PFSK-1 (cell line): ENCODE measurements around the gene LTB4R2.

ENCODE experiments used
- FOXP2 ChIP-seq: optimal IDR thresholded peaks from 2 replicates; pipeline ENCODE3; 2011; ENCODE audit warnings: borderline replicate concordance, control low read depth, inconsistent platforms; ENCODE audit not compliant: insufficient read depth; ENCODE audit errors: extremely low read length, extremely low read depth
- POLR2AphosphoS5 ChIP-seq: IDR thresholded peaks from 2 replicates; pipeline ENCODE4 v1.6.1; 2012; ENCODE audit warnings: low read depth, mild to moderate bottlenecking, control low read depth, low read length, moderate library complexity
- REST ChIP-seq, 2 experiments: IDR thresholded peaks; 2 replicates each; pipeline versions ENCODE4 v1.6.1 to v1.8.0; 2011 to 2012; ENCODE audit warnings: low read depth in 2 of 2, low read length in 2 of 2, control low read depth in 1 of 2, inconsistent platforms in 1 of 2, mild to moderate bottlenecking in 1 of 2, moderate library complexity in 1 of 2; ENCODE audit not compliant: insufficient read depth in 1 of 2
- SIN3A ChIP-seq: IDR thresholded peaks from 2 replicates; pipeline ENCODE4 v1.6.1; 2012; ENCODE audit warnings: mild to moderate bottlenecking, low read length, moderate library complexity, borderline replicate concordance; ENCODE audit not compliant: insufficient read depth
- TAF1 ChIP-seq: IDR thresholded peaks from 2 replicates; pipeline ENCODE4 v1.6.1; 2012; ENCODE audit warnings: low read length, control low read depth, borderline replicate concordance; ENCODE audit not compliant: insufficient read depth

The LTB4R2 gene

GRCh38 chr14:24277071-24277470 lies 32.9 kb upstream of the LTB4R2 start:
- no peak for TF ChIP-seq TAF1
- no peak for TF ChIP-seq SIN3A
- no peak for TF ChIP-seq FOXP2
- no peak for TF ChIP-seq POLR2AphosphoS5
- TF ChIP-seq REST (IDR thresholded peaks at IDR 0.05; ENCODE audit: insufficient read depth in 1 of 2, low read depth in 2 of 2, low read length in 2 of 2): no peak

- TF ChIP-seq REST (IDR thresholded peaks at IDR 0.05; ENCODE audit: insufficient read depth in 1 of 2, low read depth in 2 of 2, low read length in 2 of 2) (no peak), POLR2AphosphoS5 (no peak), TAF1 (no peak), FOXP2 (no peak), SIN3A (no peak)
Observed at GRCh38 chr14:24277606-24278321, 32.2 kb upstream of the LTB4R2 start.

GRCh38 chr14:24278424-24278823 lies 31.5 kb upstream of the LTB4R2 start:
- TF ChIP-seq POLR2AphosphoS5 (no peak), SIN3A (no peak), TAF1 (no peak), REST (IDR thresholded peaks at IDR 0.05; ENCODE audit: insufficient read depth in 1 of 2, low read depth in 2 of 2, low read length in 2 of 2) (no peak), FOXP2 (no peak)

GRCh38 chr14:24279301-24280186 lies 30.4 kb upstream of the LTB4R2 start:
- TF ChIP-seq REST (IDR thresholded peaks at IDR 0.05; ENCODE audit: insufficient read depth in 1 of 2, low read depth in 2 of 2, low read length in 2 of 2): no peak
- no peak for TF ChIP-seq TAF1
- no peak for TF ChIP-seq SIN3A
- TF ChIP-seq FOXP2: no peak
- TF ChIP-seq POLR2AphosphoS5: no peak
